Esophagus muscularis mucosa (tissue), 3 donors: ENCODE data around the gene POLDIP2.

Experiments used
- CTCF ChIP-seq, 3 experiments: fragments of 200-600 bp in 2 of 3; fragments of 450-650 bp in 1 of 3; sonication (generic) in 2 of 3; IDR thresholded peaks; one replicate each; pipeline ENCODE4 v1.5.1; 2017 to 2019; ENCODE audit warnings: antibody characterized with exemption in 3 of 3, mild to moderate bottlenecking in 2 of 3, moderate library complexity in 1 of 3
- POLR2AphosphoS5 ChIP-seq, 2 donors: sonication (generic); formaldehyde crosslinking; IDR thresholded peaks; one replicate each; pipeline ENCODE4 v1.6.1; 2017; ENCODE audit warnings: antibody characterized with exemption in 2 of 2

GRCh38 chr17:28334666-28335200 is 22.6 kb downstream of the POLDIP2 start:
- no peak for TF ChIP-seq POLR2AphosphoS5 (IDR thresholded peaks at IDR 0.05)
- no peak for TF ChIP-seq CTCF (IDR thresholded peaks at IDR 0.05)
